HG03342 (cell line): Measurements from ENCODE around the gene GGT6.

Experiments used
- ATAC-seq: cut with Tn5 transposase; IDR thresholded peaks from one replicate; pipeline ENCODE4 v1.9.1; 2021; ENCODE audit warnings: mild to moderate bottlenecking, moderate library complexity; ENCODE audit not compliant: unreplicated experiment

Gene GGT6

GRCh38 chr17:4554441-4554996 lies 5.9 kb downstream of the GGT6 start:
- ATAC-seq: no peak

DNA sequence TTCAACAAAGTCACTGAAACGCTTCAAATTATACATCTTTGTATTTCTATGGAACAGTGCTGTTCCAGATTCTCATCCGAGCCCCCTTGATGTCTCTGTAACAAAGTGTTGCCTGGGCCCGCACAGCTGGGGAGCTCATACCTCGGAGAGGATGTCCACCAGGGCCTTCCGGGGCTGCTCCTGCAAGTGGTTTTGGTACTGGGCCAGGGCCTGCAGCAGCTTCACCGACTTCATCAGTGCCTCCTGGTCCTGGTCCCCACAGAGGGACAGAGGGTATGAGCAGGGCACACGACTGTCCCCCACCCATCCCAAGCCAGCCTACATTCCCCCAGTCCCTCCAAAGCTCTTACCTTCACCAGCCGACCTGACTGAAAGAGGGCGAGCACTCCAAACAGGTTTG lies 6.7 kb downstream of the GGT6 start:
- no peak for ATAC-seq

DNA sequence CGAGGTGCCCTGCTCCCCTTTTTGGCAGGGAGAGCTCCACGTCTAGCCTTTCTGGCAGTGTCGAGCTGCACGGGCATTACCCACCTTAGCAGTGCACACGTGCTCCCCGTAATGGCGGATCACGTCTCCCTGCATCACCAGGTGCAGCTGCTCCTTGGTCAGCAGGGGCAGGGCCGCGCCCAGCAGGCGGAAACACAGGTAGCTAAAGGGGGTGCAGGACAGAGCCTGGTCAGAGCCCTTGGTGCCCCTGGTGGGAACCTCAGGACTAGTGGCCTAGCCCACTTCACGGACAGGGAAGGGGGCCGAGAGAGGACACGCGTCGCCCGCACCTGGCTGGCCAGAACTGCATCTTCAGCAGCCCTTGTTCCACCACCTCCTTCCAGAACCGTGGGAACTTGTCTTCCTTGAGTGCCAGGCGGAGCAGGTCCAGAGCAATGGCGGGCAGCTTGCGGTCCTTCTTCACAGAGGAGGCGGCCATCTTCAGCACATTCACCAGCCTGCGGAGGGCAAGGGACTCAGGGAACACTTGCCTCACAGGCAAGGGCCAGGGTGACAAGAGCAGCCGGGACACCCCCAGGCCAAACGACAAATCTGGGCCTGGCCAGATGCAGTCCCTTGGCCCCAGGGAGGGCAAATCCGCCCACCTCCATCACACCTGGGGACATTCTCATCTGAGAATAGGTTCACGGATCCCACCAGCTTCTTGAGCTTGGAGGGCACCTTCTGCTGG lies 8.4 kb downstream of the GGT6 start:
- ATAC-seq: no peak

DNA sequence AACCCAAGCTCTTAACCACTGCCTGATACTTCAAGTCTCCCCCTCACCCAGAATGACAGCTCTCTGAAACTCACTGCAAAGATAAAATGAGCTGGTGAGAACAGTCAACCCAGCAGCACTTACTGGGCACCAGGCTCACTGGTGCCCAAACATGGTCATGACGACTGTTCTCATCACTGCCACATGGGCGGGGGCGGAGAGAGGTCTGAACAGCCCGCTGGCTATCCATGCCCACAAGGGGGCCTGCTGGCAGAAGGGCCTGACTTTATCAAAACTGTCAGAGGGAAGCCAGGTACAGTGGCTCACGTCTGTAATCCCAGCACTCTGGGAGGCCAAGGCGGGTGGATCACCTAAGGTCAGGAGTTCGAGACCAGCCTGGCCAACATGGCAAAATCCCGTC lies 9.2 kb downstream of the GGT6 start:
- no peak for ATAC-seq

DNA sequence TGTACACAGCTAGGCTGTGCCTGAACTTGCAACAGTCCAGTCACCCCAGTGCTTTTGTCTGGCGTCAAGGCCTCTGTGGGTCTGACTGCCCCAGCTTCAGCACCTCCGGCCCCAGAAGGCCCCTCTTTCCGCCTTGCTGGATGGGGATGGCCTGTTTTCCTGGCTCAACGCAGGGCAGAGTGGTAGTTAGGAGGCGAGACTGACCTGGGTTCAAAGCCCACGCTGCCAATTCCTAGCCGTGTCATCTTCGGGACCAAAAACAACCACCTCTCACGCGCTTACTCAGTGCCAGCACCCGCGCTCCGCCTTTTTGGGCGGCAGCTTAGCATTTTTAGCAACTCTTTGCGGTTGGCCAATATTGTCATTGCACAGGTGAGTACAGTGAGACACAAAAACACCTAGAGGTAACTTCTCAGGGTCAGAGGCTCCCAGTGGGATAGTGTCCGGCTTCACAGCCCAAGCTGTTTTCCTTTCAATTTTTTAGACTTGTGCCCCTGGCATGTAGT lies 9.8 kb downstream of the GGT6 start:
- ATAC-seq: no peak

DNA sequence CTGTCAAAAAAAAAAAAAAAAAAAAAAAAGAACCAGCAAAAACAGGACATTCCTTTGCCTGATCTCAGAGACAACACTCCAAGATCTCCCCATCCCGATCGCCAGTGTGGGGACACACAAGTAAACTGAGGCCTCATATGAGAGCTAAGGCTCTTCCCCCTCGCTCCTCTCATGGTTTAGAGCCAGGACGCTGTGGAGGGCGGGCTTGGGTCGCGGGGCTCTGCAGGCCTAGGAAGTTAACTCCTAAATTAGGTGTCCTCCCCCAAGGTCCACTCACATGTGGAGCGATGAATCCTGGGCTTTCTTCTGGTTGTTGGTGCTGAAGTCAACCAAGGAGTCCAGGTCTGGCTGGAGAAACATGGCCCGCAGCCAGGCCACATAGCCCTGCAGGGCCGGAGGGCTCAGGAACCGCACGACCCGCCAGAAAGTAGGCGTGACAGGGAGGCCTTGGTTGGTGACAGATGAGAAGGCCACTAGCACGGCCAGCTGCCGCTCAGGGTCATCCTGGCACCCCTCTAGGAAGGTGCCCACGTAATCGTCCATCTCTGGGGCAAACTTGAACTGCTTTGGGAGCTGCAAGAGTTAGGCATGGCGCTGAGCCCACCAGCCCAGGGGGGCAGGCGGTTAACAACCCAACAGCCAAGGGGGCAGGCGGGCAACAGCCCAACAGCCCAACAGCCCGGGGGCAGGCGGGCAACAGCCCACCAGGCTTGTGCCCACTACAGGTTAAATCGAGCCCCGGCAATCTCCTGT lies 10.4 kb downstream of the GGT6 start:
- ATAC-seq: no peak

DNA sequence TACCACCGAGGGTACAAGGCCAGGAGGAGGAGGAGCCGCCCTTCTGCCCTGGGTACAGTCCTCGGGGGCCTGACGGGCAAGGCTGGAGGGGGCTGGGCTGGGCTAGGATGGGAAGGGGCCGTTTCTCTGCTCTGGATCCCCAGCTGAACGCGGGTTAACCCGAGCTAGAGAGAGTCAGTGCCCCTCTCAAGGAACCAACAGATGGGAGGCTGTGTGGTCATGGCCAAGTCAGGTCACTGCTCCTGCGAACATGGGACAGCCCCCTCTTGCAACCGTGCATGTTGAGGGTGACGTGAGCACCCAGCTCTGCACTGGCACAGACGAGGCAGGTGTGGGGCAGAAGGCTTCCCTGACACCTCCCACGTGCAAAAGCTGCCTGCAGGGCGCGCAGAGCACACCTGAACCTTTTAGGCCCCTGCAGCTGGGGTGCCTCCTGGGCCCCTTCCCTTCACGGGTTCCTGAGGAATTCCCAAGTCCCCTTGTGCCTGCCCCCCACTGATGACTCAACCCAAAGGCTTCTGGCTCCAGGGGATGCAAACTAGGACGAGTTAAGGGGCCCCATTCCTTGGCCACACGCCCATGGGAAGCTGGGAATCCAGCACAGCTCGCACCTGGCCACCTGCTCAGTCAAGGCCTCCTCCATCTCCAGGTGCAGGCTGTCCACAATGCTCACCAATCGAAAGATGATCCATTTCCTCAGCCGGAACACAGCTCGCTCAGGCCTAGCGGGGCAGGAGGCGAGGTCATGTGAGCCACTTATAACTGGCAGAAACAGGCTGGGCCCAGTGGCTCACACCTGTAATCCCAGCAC lies 11.5 kb downstream of the GGT6 start:
- ATAC-seq: no peak

DNA sequence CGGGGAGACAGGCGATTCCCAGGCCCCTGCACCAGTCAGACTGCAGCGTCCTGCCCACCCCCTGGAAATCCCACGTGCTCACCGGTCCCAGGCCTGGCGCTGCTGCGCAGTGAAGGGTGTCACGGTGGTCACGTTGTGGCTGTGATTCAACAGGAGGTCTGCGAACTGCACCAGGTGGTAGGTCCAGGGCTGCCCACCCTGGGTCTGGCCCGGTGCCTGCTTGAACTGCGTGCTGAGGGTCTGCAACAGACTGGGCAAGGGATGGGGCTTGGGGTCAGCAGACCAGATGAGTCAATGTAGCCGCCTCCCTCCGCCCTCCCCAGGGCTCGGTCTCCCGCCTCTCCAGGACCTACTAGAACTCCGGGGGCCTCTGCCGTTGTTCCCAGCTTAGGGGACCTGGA lies 12.3 kb downstream of the GGT6 start:
- ATAC-seq: no peak

DNA sequence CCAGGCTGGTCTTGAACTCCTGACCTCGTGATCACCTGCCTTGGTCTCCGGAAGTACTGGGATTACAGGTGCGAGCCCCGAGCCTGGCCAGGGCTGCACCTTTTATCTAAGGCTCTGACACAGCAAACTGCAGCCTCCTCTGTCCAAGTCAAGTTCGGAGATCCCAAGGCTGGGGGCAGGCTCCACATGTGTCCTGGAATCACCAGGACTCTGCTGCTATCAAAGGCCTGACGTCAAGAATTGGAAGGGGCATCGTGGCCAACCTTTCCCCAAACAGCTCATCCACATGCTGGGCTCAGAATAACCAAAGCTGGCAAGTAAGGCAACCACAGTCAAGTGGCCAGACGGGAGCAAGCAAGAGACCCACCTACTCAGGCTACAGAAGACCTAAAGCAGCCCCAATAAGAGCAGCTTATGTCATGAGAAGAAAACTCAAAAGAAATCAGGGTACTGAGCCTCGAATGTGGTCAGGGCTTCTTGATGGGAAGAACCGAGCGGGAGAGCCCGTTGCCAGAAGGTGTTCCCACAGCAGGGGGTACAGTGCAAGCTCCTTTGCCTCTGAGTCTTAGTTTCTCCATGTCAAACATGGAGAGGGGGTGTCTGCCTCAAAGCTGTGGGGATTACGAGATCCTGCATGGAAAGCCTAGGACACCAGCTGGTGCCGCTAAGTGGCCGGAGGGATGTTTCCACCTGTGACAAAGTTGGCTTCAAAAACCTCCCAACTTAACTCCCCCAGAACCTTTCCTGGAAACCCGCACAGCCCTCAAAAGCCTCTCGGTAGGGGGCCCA lies 13.1 kb downstream of the GGT6 start:
- ATAC-seq: no peak

GRCh38 chr17:4545217-4545951 lies 15.0 kb downstream of the GGT6 start:
- ATAC-seq: no peak

- ATAC-seq: no peak
Measured at GRCh38 chr17:4544951-4545216, 15.5 kb downstream of the GGT6 start.

GRCh38 chr17:4544135-4544950 lies 16.0 kb downstream of the GGT6 start:
- ATAC-seq: no peak

GRCh38 chr17:4543557-4544026 lies 16.8 kb downstream of the GGT6 start:
- ATAC-seq: no peak

DNA sequence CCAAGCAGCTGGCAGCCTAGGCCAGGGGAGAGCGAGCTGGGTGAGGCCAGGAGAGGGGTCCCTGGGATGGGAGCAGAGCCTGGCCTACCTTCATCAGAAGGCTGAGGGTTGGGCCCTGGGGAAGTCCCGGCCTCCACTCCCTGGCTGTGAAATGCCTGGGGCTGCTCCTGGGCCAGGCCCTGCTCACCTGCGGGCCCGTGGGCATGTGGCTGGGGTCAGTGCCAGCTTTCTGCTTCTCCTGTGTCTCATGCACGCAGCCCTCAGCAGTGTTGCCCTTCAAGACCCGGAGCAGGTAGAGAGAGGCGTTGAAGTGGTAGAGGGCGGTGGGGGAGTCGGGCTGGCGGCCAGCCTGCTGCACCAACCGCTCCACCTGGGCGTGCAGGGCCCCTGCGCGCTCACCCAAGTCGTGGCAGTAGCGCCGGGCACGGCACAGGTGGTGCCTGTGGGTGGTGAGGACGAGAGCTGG lies 17.6 kb downstream of the GGT6 start:
- ATAC-seq: no peak

DNA sequence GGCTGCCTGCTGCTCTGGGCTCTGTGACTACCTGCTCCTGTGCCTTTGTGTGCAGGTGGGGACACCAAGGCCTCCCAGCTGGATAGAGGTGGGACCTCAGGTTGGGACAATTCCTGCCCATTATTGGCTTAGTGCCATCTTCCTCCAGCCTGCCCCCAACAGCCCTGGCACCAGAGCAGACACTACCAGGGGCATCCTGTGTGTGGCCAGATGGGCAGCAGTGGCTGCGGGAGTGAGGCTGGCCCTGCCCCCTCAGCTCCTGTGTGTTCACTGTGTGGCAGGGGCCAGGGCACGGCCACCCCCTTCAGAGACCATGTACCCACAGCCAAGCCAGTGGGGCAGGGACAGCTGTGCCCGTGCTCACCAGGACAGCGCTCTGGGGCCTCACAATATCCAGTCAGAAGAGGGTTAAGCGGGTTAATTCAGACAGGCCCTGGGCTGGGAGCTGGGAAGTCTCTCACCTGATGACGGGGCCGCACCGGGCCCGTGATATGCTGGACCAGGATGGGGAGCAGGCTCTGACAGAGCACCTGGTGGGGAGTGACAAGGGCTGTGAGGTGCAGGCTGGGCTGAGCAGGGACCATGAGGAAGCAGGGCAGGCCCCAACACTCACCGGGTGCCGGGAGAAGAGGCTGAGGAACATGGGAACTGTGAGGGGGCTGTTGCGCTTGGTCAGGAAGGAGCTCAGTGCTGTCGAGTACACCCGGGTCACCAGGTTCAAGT lies 18.2 kb downstream of the GGT6 start:
- ATAC-seq: no peak

DNA sequence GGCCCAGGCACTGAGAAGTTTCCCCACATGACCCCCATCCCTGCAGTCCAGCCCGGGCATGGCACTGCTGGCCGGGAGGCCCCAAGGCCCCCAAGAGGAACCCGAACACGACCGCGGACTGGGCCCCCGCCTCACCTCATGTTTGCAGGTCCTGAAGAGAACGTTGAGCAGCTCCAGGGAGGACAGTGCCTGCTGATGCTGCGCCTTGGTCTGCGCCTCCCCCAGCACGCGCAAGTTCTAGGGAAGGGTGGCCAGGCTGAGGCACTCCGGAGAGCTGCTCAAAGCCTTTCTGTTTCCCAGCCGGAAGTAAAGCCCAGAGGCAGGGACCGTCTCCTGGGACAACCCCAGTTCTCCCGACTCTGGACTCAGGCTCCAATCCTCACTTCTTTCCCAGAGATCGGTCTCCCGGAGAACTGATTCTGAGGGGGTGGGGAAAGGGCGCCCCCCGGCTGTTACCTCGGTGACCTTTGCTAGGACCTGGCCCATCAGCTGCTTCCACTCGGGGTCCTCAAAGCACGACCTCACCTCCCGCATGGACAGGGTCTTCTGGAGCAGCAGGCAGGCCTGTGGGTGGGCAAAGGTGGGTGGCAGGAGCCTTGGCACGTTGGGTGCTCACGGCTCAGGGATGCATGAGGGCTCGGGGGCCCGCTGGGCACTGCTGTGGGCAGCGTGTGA lies 18.9 kb downstream of the GGT6 start:
- no peak for ATAC-seq

DNA sequence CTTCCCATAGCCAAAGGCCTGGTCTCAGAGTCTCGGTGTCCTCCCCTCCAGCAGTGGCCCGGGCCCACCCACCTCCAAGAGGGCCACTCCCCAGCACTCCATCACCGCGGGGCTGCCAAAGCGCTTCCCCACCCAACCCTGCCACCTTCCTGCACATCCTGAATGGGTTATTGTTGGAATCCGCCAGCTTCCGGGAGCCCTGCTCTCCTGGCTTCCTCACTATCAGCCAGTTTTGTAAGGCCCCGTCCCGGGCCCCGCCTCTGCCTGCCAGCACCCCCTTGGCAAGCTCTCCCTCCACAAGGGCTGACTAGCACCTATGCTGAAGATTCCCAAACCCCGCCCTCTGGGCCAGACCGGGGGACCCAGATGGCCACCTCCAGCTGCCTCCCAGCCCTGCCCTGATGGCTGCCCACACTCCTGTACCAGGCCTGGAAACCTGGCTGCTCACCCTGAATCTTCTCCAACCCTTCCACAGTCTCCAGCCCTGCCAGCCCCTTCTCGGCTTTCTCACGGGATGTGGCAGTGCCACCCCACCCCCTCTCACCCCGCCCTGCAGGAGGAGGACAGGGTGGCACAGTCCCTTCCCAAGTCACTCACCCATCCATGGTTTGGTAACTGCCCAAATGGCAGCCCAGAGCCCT lies 19.6 kb downstream of the GGT6 start:
- no peak for ATAC-seq
